Vagina (tissue), 2 donors: ENCODE measurements around the gene NUBP2.

ENCODE experiments used
- CTCF ChIP-seq, 3 experiments: fragments of 450-650 bp in 2 of 3; fragments of 200-600 bp in 1 of 3; sonication (generic) in 1 of 3; IDR thresholded peaks; one replicate each; pipeline ENCODE4 v1.5.1; 2017 to 2019; ENCODE audit warnings: antibody characterized with exemption in 3 of 3, mild to moderate bottlenecking in 2 of 3, moderate library complexity in 2 of 3
- POLR2A ChIP-seq, 2 donors: fragments of 450-650 bp; IDR thresholded peaks; one replicate each; pipeline ENCODE4 v1.6.1; 2017; ENCODE audit warnings: antibody characterized with exemption in 2 of 2, mild to moderate bottlenecking in 2 of 2, moderate library complexity in 2 of 2
- POLR2AphosphoS5 ChIP-seq, 2 donors: sonication (generic); formaldehyde crosslinking; IDR thresholded peaks; one replicate each; pipeline ENCODE4 v1.9.0; 2017; ENCODE audit warnings: antibody characterized with exemption in 2 of 2, mild to moderate bottlenecking in 2 of 2, low read depth in 1 of 2; ENCODE audit not compliant: insufficient read depth in 1 of 2

- TF ChIP-seq CTCF (IDR thresholded peaks at IDR 0.05), result no peak
- TF ChIP-seq POLR2A (IDR thresholded peaks at IDR 0.05), result no peak
- TF ChIP-seq POLR2AphosphoS5 (IDR thresholded peaks at IDR 0.05; ENCODE audit: insufficient read depth in 1 of 2, low read depth in 1 of 2), result no peak
Observed at GRCh38 chr16:1763521-1764511, 18.9 kb upstream of the NUBP2 start.
